NCI-H1930 (cell line): ENCODE measurements around the gene TNS3.

ENCODE experiments used
- DNase-seq, 2 experiments: peaks; one replicate each; lab custom pipeline; 2025; lab: John Stamatoyannopoulos, UW

The TNS3 gene

GRCh38 chr7:47581438-47581803, 490 bp downstream of the TNS3 start:
- peak in 1 of 2 experiments; percentile 1 for DNase-seq

DNA sequence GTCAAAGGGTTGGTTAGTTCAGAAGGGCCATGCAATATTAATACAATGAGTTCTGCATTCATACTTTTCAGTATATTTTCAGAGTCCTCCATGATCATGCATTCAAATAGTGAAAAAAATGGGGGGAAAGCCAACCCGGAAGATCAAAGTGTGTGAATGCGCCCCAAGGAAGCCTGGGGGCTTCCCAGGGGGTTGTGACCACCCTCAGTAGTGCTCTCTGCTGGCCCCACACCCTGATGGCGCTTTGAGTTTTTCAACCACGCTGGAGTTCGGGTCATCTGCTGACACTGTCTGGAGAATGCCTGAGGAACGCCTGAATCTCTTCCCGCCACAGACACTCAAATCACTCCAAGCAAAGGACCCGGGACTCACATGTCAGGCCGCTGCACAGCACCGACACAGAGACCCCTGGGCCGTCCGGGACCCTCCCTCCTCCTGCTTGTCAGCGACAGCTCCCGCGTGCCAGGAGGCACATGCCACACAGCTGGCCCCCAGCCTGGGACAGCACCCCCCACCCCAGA, 1.0 kb downstream of the TNS3 start:
- no peak for DNase-seq

DNA sequence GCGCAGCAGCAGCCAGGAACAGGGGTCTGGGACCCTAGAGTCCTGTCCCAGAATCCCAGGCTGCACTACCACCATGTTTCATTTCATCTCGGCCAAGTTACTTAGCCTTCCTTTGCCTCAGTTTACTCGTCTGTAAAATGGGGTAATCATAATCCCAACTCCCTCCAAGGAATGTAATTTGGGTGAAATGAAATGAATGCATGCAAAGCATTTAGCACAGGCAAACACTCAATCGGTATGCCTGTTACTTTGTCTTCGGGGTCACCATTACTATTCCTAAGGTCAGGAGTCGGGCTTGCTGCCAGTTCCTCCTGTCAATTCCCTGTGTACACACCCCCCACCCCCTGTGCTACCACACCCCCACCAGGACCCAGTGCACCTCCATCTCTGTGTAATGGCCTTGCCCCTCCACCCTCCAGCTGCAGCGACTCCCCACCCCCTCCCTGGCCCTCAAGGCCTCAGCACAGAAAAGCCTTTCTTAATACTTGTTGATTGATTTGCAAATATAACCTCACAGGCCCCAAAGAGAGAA, 1.7 kb downstream of the TNS3 start:
- no peak for DNase-seq

DNA sequence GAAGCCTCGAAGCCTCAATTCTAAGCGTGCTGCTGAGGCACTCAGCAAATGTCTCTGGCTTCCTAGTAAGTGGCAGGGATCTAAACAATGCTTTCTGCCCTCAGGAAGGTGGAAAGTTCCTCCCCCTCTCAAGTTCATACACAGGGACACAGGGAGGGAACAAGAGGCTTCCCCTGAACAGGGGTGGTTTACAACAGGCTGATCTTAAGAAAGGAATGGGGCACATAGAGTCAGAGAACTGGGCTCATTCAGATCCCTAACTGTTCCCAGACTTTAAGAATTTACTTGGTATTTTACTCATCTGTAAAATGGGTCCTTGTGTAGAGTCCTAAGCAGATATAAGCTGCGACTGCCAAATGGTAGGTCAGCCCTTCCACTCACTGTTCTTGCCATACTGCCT, 2.5 kb downstream of the TNS3 start:
- DNase-seq: no peak

DNA sequence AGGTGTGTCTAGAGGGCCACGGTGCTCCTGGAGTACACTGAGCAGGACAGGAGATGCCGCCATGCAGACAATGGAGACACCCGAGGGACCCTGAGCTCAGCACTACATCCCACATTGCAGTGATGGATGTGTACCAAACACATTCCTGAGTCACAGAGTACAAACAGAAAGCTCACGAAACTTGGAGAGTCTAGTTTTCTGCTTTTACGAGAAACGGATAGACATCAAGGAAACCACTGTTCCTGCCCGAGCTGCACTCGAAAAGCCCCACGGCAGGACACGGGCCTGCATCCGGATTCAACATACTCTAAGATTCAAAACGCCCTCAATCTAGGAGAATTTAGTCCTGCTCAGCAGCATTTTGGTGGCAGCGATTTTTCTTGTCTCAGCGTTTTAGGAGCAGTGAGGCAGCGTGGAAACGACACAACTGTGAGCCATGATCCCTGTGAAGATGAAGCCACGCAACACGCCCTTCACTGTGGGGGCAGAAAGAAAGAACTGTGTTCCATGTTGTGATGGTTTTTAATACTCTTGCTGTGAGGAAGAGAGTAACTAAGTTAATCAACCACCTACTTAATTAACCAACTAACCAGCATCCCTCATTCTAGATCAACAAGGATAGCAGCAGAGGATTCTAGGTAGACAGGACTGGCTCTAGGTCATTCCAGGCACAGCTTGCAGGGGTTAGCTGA, 3.2 kb downstream of the TNS3 start:
- no peak for DNase-seq

DNA sequence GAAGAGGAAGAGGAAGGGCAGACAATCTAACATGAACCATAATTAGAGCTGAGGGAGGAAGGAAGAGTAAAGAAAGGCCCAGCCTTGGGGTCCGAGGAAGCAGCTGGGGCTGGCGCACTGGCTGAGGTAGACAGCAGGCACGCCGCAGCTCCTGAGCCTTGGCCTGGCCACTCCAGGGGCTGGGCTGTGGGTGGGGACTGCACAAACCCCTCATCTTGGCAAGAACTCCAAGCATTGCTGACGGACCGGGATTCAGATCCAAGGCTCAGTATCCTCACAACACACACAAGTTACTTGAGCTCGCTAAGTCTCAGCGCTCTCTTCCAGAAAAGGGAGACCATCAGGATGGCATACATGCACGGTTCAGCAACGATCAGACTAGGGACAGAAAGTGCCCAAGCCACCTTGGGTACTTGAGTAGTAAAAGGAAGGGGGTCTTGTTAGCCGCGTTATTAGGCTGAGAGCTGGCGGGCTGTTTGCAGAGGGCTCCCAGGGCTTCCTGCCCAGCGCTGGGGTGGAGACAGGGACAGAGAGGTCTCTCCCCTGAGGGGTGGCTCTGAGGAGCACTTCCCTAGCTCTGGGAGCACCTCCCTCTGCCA, 4.5 kb downstream of the TNS3 start:
- no peak for DNase-seq

DNA sequence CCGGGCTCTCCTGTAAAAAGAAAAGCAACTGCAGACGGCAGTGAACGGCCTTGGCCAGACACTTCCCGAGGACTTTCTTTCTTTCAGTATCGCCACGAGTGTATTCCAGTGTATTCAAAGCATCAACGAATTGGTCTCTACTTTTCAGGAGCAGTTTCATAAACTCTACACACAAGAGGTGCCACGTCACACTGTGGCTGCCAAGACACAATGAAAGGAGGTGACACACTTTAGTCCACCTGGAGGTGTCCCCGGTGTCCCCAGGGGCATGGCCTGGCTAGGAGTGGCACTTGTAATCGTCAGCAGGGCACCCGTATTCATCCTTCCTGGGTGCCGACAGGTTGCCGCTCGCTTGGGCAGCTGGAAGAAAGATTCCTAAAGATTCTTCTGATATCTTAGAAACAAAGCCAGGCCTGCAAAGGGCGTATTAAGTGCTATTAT, 5.0 kb downstream of the TNS3 start:
- DNase-seq: no peak

DNA sequence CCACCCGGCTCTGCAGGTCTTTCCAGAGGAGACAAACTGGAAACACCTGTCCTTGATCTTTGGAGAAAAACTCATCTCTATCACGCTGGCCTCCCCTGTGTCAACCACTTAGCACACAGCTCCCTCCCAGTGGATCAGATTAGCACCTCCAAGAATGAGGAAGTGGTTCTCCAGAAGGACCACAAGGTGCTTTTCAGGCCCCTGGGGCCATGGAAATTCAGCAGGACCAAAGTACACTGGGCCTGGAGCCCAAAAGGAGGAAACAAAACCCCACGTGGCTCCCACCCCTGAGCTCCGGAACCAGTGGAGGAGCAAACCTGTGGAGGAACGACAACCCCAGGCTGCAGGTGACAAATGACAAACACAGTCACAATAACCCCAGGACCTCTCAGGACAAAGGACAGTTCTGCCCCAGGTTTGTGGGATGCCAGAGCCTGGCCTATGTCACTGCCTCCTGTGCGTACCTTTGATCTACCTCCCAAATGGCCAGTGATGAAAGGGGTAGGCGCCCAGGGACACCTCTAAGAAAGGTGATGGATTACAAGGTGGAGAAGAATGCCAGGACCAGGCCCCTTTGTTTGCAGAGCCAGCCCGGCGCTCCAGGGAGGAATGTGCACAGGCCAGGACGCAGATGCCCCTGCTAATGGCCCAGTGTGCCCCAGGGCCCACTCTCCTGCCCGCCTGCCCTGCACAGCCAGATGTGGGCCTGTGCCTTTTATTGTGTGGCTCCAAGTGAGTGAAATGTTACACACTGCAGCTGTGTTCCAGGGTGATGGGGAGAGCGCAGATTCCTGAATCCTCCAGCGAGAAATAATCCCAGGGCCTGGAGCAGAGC, 5.7 kb downstream of the TNS3 start:
- DNase-seq: no peak

DNA sequence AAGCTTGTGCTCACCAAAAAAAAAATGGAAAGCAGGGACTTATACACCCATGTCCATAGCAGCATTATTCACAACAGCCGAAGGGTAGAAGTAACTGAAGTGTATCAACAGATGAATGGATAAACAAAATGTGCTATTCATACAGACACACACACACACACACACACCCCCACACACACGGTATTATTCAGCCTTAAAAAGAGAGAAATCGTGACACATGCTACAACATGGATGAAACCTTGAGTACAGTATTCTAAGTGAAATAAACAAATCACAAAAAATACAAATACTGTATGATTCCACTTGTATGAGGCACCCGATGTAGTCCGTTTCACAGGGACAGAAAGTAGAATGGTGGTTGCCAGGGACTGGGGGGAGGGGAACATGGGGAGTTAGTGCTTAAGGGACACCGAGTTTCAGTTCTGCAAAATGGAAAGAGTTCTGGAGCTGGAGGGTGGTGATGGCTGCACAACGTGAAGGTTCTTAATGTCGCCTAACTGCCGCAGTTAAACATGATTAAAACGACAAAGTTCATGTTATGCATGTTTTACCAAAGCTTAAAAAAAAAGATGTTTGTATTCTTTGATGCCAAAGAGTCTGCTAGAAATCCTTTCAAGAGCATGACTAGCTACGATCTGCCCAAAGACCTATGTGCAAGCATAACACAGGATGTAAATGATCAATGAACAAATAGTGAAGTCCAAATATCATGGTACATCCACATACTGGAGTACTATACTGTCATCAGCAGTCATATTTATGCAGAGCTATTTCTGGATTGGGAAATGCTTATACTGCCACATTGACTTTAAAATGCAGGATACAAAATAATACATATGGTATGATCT, 7.2 kb downstream of the TNS3 start:
- no peak for DNase-seq

GRCh38 chr7:47573758-47574481, 8.0 kb downstream of the TNS3 start:
- DNase-seq: no peak

DNA sequence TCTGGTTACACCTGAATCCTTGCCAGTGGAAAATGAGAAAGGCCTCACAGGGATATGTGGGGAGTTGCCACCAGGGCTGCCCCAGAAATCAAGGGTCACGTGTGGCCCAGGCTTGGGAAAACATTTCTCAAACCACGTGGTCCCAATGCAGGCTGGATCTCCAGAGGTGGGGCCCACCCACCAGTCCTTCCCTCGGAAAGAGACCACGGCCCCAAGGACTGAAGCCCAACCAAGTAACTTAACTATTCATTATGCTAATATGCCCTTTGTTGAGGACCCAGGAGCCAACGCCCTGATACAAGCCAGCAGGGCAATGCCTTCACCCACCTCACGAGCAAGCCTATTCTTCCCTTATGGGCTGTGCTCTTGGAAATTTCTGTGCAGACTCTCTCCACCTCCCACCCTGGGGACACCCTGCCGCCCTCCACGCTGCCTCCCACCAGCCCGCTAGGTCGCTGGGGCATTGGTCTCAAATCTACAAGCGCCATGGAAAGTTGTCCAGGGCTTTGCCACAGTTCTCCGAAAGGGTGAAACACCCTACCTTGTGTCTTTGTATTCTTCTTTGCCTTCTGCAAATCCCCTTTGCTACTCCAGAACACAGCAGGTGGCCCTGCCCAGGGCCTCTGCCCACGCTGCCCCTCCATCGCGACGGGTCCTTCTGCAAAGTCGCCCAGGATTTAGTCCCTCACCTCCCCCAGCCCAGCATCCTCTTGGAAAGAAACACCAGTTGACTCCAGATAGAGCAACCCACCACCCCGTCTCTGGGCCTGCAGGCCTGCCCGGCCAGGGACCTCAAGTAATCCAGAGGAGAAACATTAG, 8.8 kb downstream of the TNS3 start:
- DNase-seq: no peak

- DNase-seq: no peak
These were observed 9.8 kb downstream of the TNS3 start for GRCh38 chr7:47572094-47572445.

DNA sequence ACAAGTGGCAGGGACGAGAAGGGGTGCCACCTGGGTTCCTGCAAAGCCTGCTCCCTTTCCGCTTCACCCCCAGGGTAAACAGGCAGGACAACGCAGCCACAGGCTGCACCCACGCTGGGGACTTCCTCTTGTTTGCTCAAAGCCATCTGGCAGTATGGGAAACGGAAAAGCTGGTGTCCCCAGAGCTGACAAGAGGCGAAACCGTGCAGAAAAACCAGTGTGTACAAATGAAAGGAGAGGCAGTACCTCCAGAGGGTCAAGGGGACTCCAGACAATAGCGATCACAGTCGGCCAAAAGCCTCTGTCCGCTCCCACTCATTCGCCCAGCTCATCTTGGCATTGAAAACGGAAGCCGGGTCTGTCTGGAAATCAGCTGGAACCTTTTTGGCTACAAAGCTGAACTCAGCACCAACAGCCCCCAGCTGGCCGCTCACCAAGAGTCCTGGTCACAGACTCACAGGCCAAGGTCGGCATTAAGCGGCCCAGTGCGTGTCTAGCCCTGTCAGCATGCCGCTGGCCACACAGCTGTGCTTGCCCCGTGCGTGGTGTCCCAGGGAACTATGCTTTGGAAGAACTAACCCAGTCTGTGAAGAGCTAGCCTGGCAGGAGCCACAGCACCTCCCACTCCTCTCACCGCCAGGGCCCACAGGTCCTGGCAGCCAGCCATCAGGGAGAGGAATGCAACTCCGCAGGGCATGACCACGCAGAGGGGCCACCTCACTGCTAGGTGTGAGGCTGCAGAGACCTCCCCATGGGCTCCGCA, 10.4 kb downstream of the TNS3 start:
- DNase-seq: no peak

- DNase-seq: no peak
These were observed 11.3 kb downstream of the TNS3 start for GRCh38 chr7:47570649-47571050.

GRCh38 chr7:47568547-47568946, 13.4 kb downstream of the TNS3 start:
- no peak for DNase-seq

- DNase-seq: no peak
These were observed 13.9 kb downstream of the TNS3 start for GRCh38 chr7:47568056-47568455.

DNA sequence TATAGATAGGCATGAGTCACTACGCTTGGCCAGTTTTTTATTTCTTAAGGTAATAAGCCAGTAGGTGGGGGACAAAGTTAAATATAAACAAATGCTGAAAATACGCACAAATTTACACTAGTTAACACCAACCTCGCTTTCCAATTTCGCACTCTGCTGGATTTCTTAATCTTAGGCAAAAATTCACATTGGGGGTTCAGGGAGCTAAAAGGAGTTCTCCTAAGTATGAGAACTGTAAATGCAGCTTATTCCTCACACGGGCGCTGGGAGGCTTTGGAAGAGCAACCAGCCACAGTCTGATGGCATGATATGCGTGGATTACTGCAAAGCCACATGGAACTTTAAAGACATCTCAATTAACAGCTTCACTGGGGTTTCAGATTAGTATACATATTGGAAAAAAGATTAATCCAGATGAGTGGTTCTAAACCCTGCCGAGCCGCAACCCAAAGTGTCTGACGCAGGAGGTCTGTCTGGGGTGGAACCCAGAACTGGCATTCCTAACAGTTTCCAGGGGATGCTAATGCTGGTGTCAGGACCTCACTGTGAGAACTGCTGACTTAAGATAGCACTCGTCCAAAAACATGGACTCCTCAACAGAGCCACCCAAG, 16.2 kb downstream of the TNS3 start:
- DNase-seq: no peak

- DNase-seq: no peak
These were observed 18.4 kb downstream of the TNS3 start for GRCh38 chr7:47563521-47563920.
